WTC11 (cell line): ENCODE data around the gene CACHD1.

Experiments used
- AFF4 ChIP-seq: sonication (generic); formaldehyde crosslinking; IDR thresholded peaks from 2 replicates; pipeline ENCODE4 v1.8.1; 2023; ENCODE audit warnings: mild to moderate bottlenecking, missing genetic modification reagents, borderline replicate concordance
- CDX4 ChIP-seq: fragments of 250-450 bp; sonication (Bioruptor Pico); IDR thresholded peaks from 2 replicates; pipeline ENCODE4 v1.9.0; 2021; ENCODE audit warnings: moderate library complexity, mild to moderate bottlenecking, inconsistent platforms, borderline replicate concordance
- CTCF ChIP-seq: fragments of 200-600 bp; IDR thresholded peaks from 2 replicates; pipeline ENCODE4 v1.8.0; 2022; ENCODE audit warnings: antibody characterized with exemption
- E2F4 ChIP-seq: sonication (generic); formaldehyde crosslinking; IDR thresholded peaks from 2 replicates; pipeline ENCODE4 v1.8.1; 2022; ENCODE audit warnings: low read depth, mild to moderate bottlenecking, moderate library complexity, missing genetic modification reagents, borderline replicate concordance
- ELF4 ChIP-seq: sonication (generic); formaldehyde crosslinking; IDR thresholded peaks from 2 replicates; pipeline ENCODE4 v1.8.1; 2022; ENCODE audit warnings: low read depth, mild to moderate bottlenecking, moderate library complexity, missing genetic modification reagents
- GABPB1 ChIP-seq: sonication (generic); formaldehyde crosslinking; IDR thresholded peaks from 2 replicates; pipeline ENCODE4 v1.8.1; 2023; ENCODE audit warnings: mild to moderate bottlenecking, missing genetic modification reagents
- RELA ChIP-seq: sonication (generic); formaldehyde crosslinking; IDR thresholded peaks from 2 replicates; pipeline ENCODE4 v1.8.1; 2022; ENCODE audit warnings: missing genetic modification reagents, mild to moderate bottlenecking, borderline replicate concordance
- SP1 ChIP-seq: sonication (generic); formaldehyde crosslinking; conservative IDR thresholded peaks from 2 replicates; pipeline ENCODE4 v1.8.1; 2022; ENCODE audit warnings: missing genetic modification reagents
- USF2 ChIP-seq: sonication (generic); formaldehyde crosslinking; IDR thresholded peaks from 2 replicates; pipeline ENCODE4 v1.8.1; 2023; ENCODE audit warnings: mild to moderate bottlenecking, missing genetic modification reagents, moderate library complexity
- ZNF512 ChIP-seq: sonication (generic); formaldehyde crosslinking; IDR thresholded peaks from 2 replicates; pipeline ENCODE4 v1.8.1; 2022; ENCODE audit warnings: missing genetic modification reagents, borderline replicate concordance

GRCh38 chr1:64536836-64537490 is 67.0 kb downstream of the CACHD1 start:
- TF ChIP-seq E2F4 (CRISPR knock-in tag) (no peak), CTCF (no peak), GABPB1 (CRISPR knock-in tag) (no peak), ELF4 (CRISPR knock-in tag) (no peak), ZNF512 (CRISPR knock-in tag) (no peak), AFF4 (no peak), SP1 (CRISPR knock-in tag) (no peak), CDX4 (CRISPR knock-in tag) (no peak), USF2 (no peak), RELA (CRISPR knock-in tag) (no peak)
